Esophagus squamous epithelium (tissue), 5 donors: Measurements from ENCODE around the gene SALL1. TPM values are rescaled to one million over a fixed set of nuclear protein-coding genes. Genes with fewer than 3 reads are reported as not detected.

ENCODE experiments used
- DNase-seq: peaks from one replicate; lab custom pipeline; 2025; lab: John Stamatoyannopoulos, UW
- H3K27ac ChIP-seq, 4 donors: fragments of 200-600 bp; sonication (generic); one replicate each; pipeline ENCODE4 v1.5.1; 2016 to 2019; ENCODE audit warnings: mild to moderate bottlenecking in 1 of 4
- H3K27me3 ChIP-seq, 4 donors: fragments of 200-600 bp; sonication (generic); 1 replicate in 3 of 4; 2 replicates in 1 of 4; pipeline versions ENCODE4 v1.5.1 to v1.6.0; 2017 to 2021; ENCODE audit warnings: antibody characterized with exemption in 1 of 4
- H3K36me3 ChIP-seq, 3 donors: fragments of 200-600 bp; sonication (generic); one replicate each; pipeline ENCODE4 v1.5.1; 2016 to 2019
- H3K4me1 ChIP-seq, 3 donors: fragments of 200-600 bp; sonication (generic); one replicate each; pipeline ENCODE4 v1.5.1; 2017 to 2019
- H3K4me3 ChIP-seq, 4 donors: fragments of 200-600 bp; sonication (generic); 1 replicate in 3 of 4; 2 replicates in 1 of 4; pipeline ENCODE4 v1.5.1; 2016 to 2019; ENCODE audit warnings: mild to moderate bottlenecking in 2 of 4, moderate library complexity in 1 of 4
- H3K9me3 ChIP-seq, 3 donors: fragments of 200-600 bp; sonication (generic); one replicate each; pipeline ENCODE4 v1.5.1; 2016 to 2019
- CTCF ChIP-seq, 6 experiments: fragments of 450-650 bp in 4 of 6; fragments of 200-600 bp in 2 of 6; sonication (generic) in 2 of 6; IDR thresholded peaks; one replicate each; pipeline ENCODE4 v1.5.1; 2016 to 2019; ENCODE audit warnings: antibody characterized with exemption in 6 of 6, mild to moderate bottlenecking in 4 of 6, moderate library complexity in 4 of 6
- POLR2A ChIP-seq, 4 donors: fragments of 450-650 bp; IDR thresholded peaks; one replicate each; pipeline ENCODE4 v1.6.1; 2017; ENCODE audit warnings: antibody characterized with exemption in 4 of 4, mild to moderate bottlenecking in 4 of 4, moderate library complexity in 3 of 4
- WGBS, 2 donors: methylation state at CpG; one replicate each; pipeline ENCODE4 v1.1.5; 2018; 5-methylcytosine and 5-hydroxymethylcytosine counted together
- intact Hi-C: fragments of 100-400 bp; cut with DNase I; formaldehyde crosslinking; loops from one replicate; pipeline ENCODE4 v1.15.0; 2022
- total RNA-seq, 4 donors: library from RNA; depleted of rRNA; stranded (reverse); fragments of >200 nt; gene quantifications; one replicate each; pipeline ENCODE4 v1.1.0, GENCODE V29; 2016
- donor health status: DM: yes; HTN: yes; CAD: no.

Gene SALL1
- total RNA-seq, 4 donors from 2014 or later, result 0.04 to 0.95 TPM; not detected in 2

- H3K4me1 ChIP-seq, result no peaks in the 10 kb centered on the region
- H3K27ac ChIP-seq, result no peak overlapping the region
- no peak overlapping the region for H3K4me3 ChIP-seq
- intact Hi-C loops, result no loop called here
- H3K9me3 ChIP-seq, result no peaks in the 10 kb centered on the region
- H3K36me3 ChIP-seq, result no peaks in the 10 kb centered on the region
- no peak for DNase-seq
- H3K27me3 ChIP-seq, result peaks cover 0 to 79% (median 2%) of the 10 kb centered on the region in 4 donors
- TF ChIP-seq POLR2A (IDR thresholded peaks at IDR 0.05) (no peak), CTCF (IDR thresholded peaks at IDR 0.05) (no peak)
- WGBS, 2 donors, result 86 to 94% methylated on average over 10 to 11 of the region's 11 CpGs
Observed at GRCh38 chr16:51139568-51139967, 11.5 kb downstream of the SALL1 start.

DNA sequence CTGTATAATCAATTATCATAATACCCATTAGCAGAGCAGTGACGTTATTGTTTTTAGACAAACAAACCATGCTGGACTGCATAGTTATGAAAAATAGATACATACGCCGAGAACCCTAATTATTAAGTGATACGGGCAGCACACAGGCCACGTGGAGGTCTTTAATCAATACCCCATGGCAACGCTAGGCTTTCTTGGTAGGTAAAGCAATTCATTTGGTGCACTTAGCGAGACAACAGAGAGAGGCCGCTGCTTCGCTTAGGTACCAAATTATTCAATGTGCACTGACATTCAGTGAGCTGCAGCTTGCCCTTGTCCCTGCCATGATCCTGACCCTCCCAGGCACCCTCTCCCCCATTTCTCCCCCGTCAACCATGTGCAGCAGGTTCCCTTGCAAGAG lies 12.9 kb downstream of the SALL1 start:
- Histone ChIP-seq H3K36me3 (no peaks in the 10 kb centered on the region), H3K27me3 (peaks cover 0 to 79% (median 11%) of the 10 kb centered on the region in 4 donors), H3K27ac (no peak overlapping the region), H3K9me3 (no peaks in the 10 kb centered on the region), H3K4me3 (no peak overlapping the region), H3K4me1 (peaks cover 0 to 5% (median 0%) of the 10 kb centered on the region in 3 donors)
- no peak for DNase-seq
- 70 to 87% methylated on average over 9 to 10 of the region's 10 CpGs for WGBS, 2 donors
- TF ChIP-seq CTCF (IDR thresholded peaks at IDR 0.05) (no peak), POLR2A (IDR thresholded peaks at IDR 0.05) (no peak)
- intact Hi-C loops, result no loop called here

GRCh38 chr16:51137097-51137496 lies 14.0 kb downstream of the SALL1 start:
- H3K4me1 ChIP-seq, result peaks cover 0 to 5% (median 0%) of the 10 kb centered on the region in 3 donors
- no peak for DNase-seq
- H3K27me3 ChIP-seq, result peaks cover 0 to 79% (median 11%) of the 10 kb centered on the region in 4 donors

GRCh38 chr16:51134876-51135275 lies 16.2 kb downstream of the SALL1 start:
- DNase-seq, result no peak
- Histone ChIP-seq H3K4me3 (no peak overlapping the region), H3K27ac (no peak overlapping the region), H3K36me3 (no peaks in the 10 kb centered on the region), H3K9me3 (no peaks in the 10 kb centered on the region), H3K4me1 (peaks cover 0 to 5% (median 0%) of the 10 kb centered on the region in 3 donors), H3K27me3 (peaks cover 0 to 73% (median 11%) of the 10 kb centered on the region in 4 donors)
- TF ChIP-seq CTCF (IDR thresholded peaks at IDR 0.05), result no peak
- no peak for TF ChIP-seq POLR2A (IDR thresholded peaks at IDR 0.05)
- intact Hi-C loops, result no loop called here
- WGBS, 2 donors, result 42 to 60% methylated on average over 5 to 6 of the region's 34 CpGs

More at GRCh38 chr16:51137097-51137496, 14.0 kb downstream of the SALL1 start:
- intact Hi-C loops, result no loop called here
- 73 to 86% methylated on average over 5 to 18 of the region's 18 CpGs for WGBS, 2 donors
- no peak overlapping the region for H3K4me3 ChIP-seq
- H3K9me3 ChIP-seq, result no peaks in the 10 kb centered on the region
- no peak overlapping the region for H3K27ac ChIP-seq
- TF ChIP-seq POLR2A (IDR thresholded peaks at IDR 0.05), result no peak
- TF ChIP-seq CTCF (IDR thresholded peaks at IDR 0.05), result no peak
- H3K36me3 ChIP-seq, result no peaks in the 10 kb centered on the region

GRCh38 chr16:51134269-51134812 lies 16.7 kb downstream of the SALL1 start:
- Histone ChIP-seq H3K36me3 (no peaks in the 10 kb centered on the region), H3K4me1 (peaks cover 0 to 5% (median 0%) of the 10 kb centered on the region in 3 donors), H3K27me3 (peaks cover 0 to 70% (median 11%) of the 10 kb centered on the region in 4 donors), H3K4me3 (peak overlapping the region in 1 of 4 donors; percentile 23), H3K27ac (no peak overlapping the region), H3K9me3 (no peaks in the 10 kb centered on the region)
- intact Hi-C loops, result no loop called here
- no peak for TF ChIP-seq CTCF (IDR thresholded peaks at IDR 0.05)
- 7 to 12% methylated on average over 7 to 8 of the region's 44 CpGs for WGBS, 2 donors
- no peak for DNase-seq
